HG03442 (cell line): ENCODE data around the gene SEBOX.

Experiments used
- ATAC-seq: cut with Tn5 transposase; IDR thresholded peaks from one replicate; pipeline ENCODE4 v1.9.1; 2021; ENCODE audit warnings: mild to moderate bottlenecking, moderate library complexity; ENCODE audit not compliant: unreplicated experiment

The SEBOX gene

GRCh38 chr17:28364665-28365363 is at the start of gene SEBOX:
Gene SEBOX (minus strand): TSS chr17:28365199. CDS start chr17:28365151, 48 bp downstream.
- ATAC-seq = no peak

GRCh38 chr17:28413804-28414203 is 48.8 kb upstream of the SEBOX start:
- no peak for ATAC-seq

- ATAC-seq = no peak
These were observed 47.1 kb upstream of the SEBOX start for GRCh38 chr17:28412099-28412498.

GRCh38 chr17:28407974-28408306 is 42.9 kb upstream of the SEBOX start:
- ATAC-seq = no peak

- no peak for ATAC-seq
These were observed 42.4 kb upstream of the SEBOX start for GRCh38 chr17:28407130-28407973.

GRCh38 chr17:28406473-28406814 is 41.4 kb upstream of the SEBOX start:
- ATAC-seq = no peak

GRCh38 chr17:28405632-28406472 is 40.9 kb upstream of the SEBOX start, which contains the start of gene SLC46A1:
Gene SLC46A1 (minus strand): TSS chr17:28406212. CDS start chr17:28406114, 98 bp downstream.
- peak; percentile 64 for ATAC-seq

- ATAC-seq = no peak
These were observed 40.0 kb upstream of the SEBOX start for GRCh38 chr17:28404812-28405570.

- ATAC-seq = no peak
These were observed 39.4 kb upstream of the SEBOX start for GRCh38 chr17:28404461-28404811.

- no peak for ATAC-seq
These were observed 39.0 kb upstream of the SEBOX start for GRCh38 chr17:28404007-28404406.

- no peak for ATAC-seq
These were observed 37.8 kb upstream of the SEBOX start for GRCh38 chr17:28402844-28403243.

- ATAC-seq = no peak
These were observed 37.2 kb upstream of the SEBOX start for GRCh38 chr17:28402224-28402630.

- no peak for ATAC-seq
These were observed 34.8 kb upstream of the SEBOX start for GRCh38 chr17:28399808-28400207.

- no peak for ATAC-seq
These were observed 33.4 kb upstream of the SEBOX start for GRCh38 chr17:28398280-28398981.

- no peak for ATAC-seq
These were observed 32.8 kb upstream of the SEBOX start for GRCh38 chr17:28397687-28398279.

GRCh38 chr17:28397275-28397674 is 32.3 kb upstream of the SEBOX start:
- no peak for ATAC-seq

GRCh38 chr17:28396635-28397239 is 31.7 kb upstream of the SEBOX start:
- ATAC-seq = no peak

- no peak for ATAC-seq
These were observed 31.0 kb upstream of the SEBOX start for GRCh38 chr17:28395968-28396367.

GRCh38 chr17:28395426-28395825 is 30.4 kb upstream of the SEBOX start:
- ATAC-seq = no peak
